ENCODE measurements around the gene CUTA. TPM values are rescaled to one million over a fixed set of nuclear protein-coding genes. Genes with fewer than 3 reads are reported as not detected.

The CUTA gene
- total RNA-seq, 1 donor from 2014 or later, result 264 TPM

GRCh38 chr6:33438978-33439594, 21.2 kb upstream of the CUTA start:
- Mint-ChIP-seq H3K27ac (peak overlapping the region; percentile 22), H3K4me3 (ENCODE audit: low read depth) (no peak overlapping the region), H3K4me1 (ENCODE audit: low read depth) (no peaks in the 10 kb centered on the region), H3K27me3 (no peaks in the 10 kb centered on the region), H3K9me3 (ENCODE audit: low read depth) (no peaks in the 10 kb centered on the region), H3K36me3 (ENCODE audit: insufficient read depth) (peaks cover 26% of the 10 kb centered on the region)
- no peak for DNase-seq (ENCODE audit: low spot score, unreplicated experiment)
- TF ChIP-seq, protein P1, sequence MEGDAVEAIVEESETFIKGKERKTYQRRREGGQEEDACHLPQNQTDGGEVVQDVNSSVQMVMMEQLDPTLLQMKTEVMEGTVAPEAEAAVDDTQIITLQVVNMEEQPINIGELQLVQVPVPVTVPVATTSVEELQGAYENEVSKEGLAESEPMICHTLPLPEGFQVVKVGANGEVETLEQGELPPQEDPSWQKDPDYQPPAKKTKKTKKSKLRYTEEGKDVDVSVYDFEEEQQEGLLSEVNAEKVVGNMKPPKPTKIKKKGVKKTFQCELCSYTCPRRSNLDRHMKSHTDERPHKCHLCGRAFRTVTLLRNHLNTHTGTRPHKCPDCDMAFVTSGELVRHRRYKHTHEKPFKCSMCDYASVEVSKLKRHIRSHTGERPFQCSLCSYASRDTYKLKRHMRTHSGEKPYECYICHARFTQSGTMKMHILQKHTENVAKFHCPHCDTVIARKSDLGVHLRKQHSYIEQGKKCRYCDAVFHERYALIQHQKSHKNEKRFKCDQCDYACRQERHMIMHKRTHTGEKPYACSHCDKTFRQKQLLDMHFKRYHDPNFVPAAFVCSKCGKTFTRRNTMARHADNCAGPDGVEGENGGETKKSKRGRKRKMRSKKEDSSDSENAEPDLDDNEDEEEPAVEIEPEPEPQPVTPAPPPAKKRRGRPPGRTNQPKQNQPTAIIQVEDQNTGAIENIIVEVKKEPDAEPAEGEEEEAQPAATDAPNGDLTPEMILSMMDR (IDR thresholded peaks at IDR 0.05; ENCODE audit: unreplicated experiment), result no peak

- Mint-ChIP-seq H3K9me3 (ENCODE audit: low read depth) (no peaks in the 10 kb centered on the region), H3K36me3 (ENCODE audit: insufficient read depth) (peaks cover 24% of the 10 kb centered on the region), H3K27ac (no peak overlapping the region), H3K4me3 (ENCODE audit: low read depth) (no peak overlapping the region), H3K4me1 (ENCODE audit: low read depth) (peaks cover 9% of the 10 kb centered on the region), H3K27me3 (no peaks in the 10 kb centered on the region)
- TF ChIP-seq, protein P1 (IDR thresholded peaks at IDR 0.05; ENCODE audit: unreplicated experiment), result no peak
- no peak for DNase-seq (ENCODE audit: low spot score, unreplicated experiment)
These were observed 19.8 kb upstream of the CUTA start for GRCh38 chr6:33437666-33438065.

DNA sequence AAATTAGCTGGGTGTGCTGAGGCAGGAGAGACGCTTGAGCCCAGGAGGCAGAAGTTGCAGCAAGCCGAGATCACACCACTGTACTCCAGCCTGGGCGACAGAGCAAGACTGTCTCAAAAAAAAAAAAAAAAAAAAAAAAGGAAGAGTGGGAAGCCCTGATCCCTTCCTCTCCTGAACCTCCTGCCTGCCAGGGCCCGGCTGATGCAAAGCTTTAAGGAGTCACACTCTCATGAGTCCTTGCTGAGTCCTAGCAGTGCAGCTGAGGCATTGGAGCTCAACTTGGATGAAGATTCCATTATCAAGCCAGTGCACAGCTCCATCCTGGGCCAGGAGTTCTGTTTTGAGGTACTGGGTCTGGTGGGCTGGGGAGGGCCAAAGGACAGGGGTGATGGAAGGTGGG, 17.1 kb upstream of the CUTA start:
- Mint-ChIP-seq H3K4me3 (ENCODE audit: low read depth) (no peak overlapping the region), H3K27ac (no peak overlapping the region)

GRCh38 chr6:33433544-33434191, 15.8 kb upstream of the CUTA start:
- peaks cover 42% of the 10 kb centered on the region for H3K4me1 Mint-ChIP-seq (ENCODE audit: low read depth)
- no peak for DNase-seq (ENCODE audit: low spot score, unreplicated experiment)
- TF ChIP-seq, protein P1 (IDR thresholded peaks at IDR 0.05; ENCODE audit: unreplicated experiment), result no peak
- H3K27ac Mint-ChIP-seq, result no peak overlapping the region
- peaks cover 18% of the 10 kb centered on the region for H3K36me3 Mint-ChIP-seq (ENCODE audit: insufficient read depth)
- H3K4me3 Mint-ChIP-seq (ENCODE audit: low read depth), result no peak overlapping the region
- H3K9me3 Mint-ChIP-seq (ENCODE audit: low read depth), result no peaks in the 10 kb centered on the region
- no peaks in the 10 kb centered on the region for H3K27me3 Mint-ChIP-seq

More for the DNA sequence above, 17.1 kb upstream of the CUTA start:
- TF ChIP-seq, protein P1 (IDR thresholded peaks at IDR 0.05; ENCODE audit: unreplicated experiment), result no peak
- no peak for DNase-seq (ENCODE audit: low spot score, unreplicated experiment)
- Mint-ChIP-seq H3K27me3 (no peaks in the 10 kb centered on the region), H3K9me3 (ENCODE audit: low read depth) (no peaks in the 10 kb centered on the region), H3K36me3 (ENCODE audit: insufficient read depth) (peaks cover 24% of the 10 kb centered on the region), H3K4me1 (ENCODE audit: low read depth) (peaks cover 31% of the 10 kb centered on the region)

DNA sequence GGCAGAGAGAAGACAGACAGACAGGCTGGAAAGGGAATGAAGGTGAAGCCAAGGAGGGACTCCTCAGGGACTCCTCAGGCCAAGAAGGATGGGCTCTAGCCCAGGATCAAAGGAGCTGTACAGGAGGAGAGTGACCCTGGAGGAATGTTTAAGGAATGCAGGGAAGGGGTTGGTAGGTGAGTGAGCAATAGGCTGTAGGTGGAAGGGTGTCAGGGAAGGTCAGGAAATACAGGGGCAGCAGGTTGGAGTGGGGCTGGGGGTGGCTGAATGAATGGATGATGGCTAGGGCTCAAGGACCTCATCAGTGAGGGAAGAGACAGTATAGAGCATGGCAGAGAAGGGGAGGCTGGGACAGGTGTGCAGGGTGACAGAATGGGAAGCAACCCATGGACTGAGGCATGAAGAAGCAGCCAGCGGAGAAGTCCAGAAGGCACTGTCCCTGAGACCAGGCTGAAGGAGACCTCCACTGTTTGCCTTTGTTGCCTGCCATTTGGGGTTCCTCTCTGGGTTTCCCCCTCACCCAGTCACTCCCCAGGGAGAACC, 15.2 kb upstream of the CUTA start:
- Mint-ChIP-seq H3K27me3 (no peaks in the 10 kb centered on the region), H3K4me1 (ENCODE audit: low read depth) (peaks cover 48% of the 10 kb centered on the region), H3K4me3 (ENCODE audit: low read depth) (peak overlapping the region; percentile 22), H3K36me3 (ENCODE audit: insufficient read depth) (peaks cover 15% of the 10 kb centered on the region), H3K27ac (peak overlapping the region; percentile 18), H3K9me3 (ENCODE audit: low read depth) (no peaks in the 10 kb centered on the region)
- TF ChIP-seq, protein P1 (IDR thresholded peaks at IDR 0.05; ENCODE audit: unreplicated experiment), result no peak
- DNase-seq (ENCODE audit: low spot score, unreplicated experiment), result no peak
